HG03095 (cell line): ENCODE results near the gene BRSK2.
"Not testable (repeated sequence)": the region's sequence is repeated elsewhere in the genome, so short reads cannot be mapped to it uniquely, and the experiment has no call there.

Experiments
- ATAC-seq: cut with Tn5 transposase; IDR thresholded peaks from one replicate; pipeline ENCODE4 v1.9.1; 2021; ENCODE audit warnings: moderate library complexity; ENCODE audit not compliant: unreplicated experiment

The BRSK2 gene

GRCh38 chr11:1406571-1407485 is 17.1 kb downstream of the BRSK2 start:
- ATAC-seq = no peak

GRCh38 chr11:1407668-1408067 is 17.9 kb downstream of the BRSK2 start:
- ATAC-seq = no peak

GRCh38 chr11:1408346-1408745 is 18.6 kb downstream of the BRSK2 start:
- no peak for ATAC-seq

- no peak for ATAC-seq
Measured at GRCh38 chr11:1409108-1409851, 19.5 kb downstream of the BRSK2 start.

- not testable (repeated sequence) for ATAC-seq
Measured at GRCh38 chr11:1409852-1410125, 20.1 kb downstream of the BRSK2 start.

GRCh38 chr11:1410366-1411291 is 20.9 kb downstream of the BRSK2 start:
- no peak for ATAC-seq

- no peak for ATAC-seq
Measured at GRCh38 chr11:1411301-1411700, 21.6 kb downstream of the BRSK2 start.

GRCh38 chr11:1411739-1412138 is 22.0 kb downstream of the BRSK2 start:
- ATAC-seq = not testable (repeated sequence)

- ATAC-seq = no peak
Measured at GRCh38 chr11:1412377-1413095, 22.8 kb downstream of the BRSK2 start.

GRCh38 chr11:1414650-1415049 is 24.9 kb downstream of the BRSK2 start:
- ATAC-seq = no peak

GRCh38 chr11:1415631-1416030 is 25.9 kb downstream of the BRSK2 start:
- no peak for ATAC-seq

- ATAC-seq = not testable (repeated sequence)
Measured at GRCh38 chr11:1418192-1418795, 28.6 kb downstream of the BRSK2 start.

GRCh38 chr11:1419811-1420210 is 30.1 kb downstream of the BRSK2 start:
- no peak for ATAC-seq

GRCh38 chr11:1421291-1421690 is 31.6 kb downstream of the BRSK2 start:
- ATAC-seq = no peak

- no peak for ATAC-seq
Measured at GRCh38 chr11:1422481-1422880, 32.7 kb downstream of the BRSK2 start.

- no peak for ATAC-seq
Measured at GRCh38 chr11:1422981-1423380, 33.2 kb downstream of the BRSK2 start.

GRCh38 chr11:1423406-1423805 is 33.7 kb downstream of the BRSK2 start:
- not testable (repeated sequence) for ATAC-seq

GRCh38 chr11:1425006-1425405 is 35.3 kb downstream of the BRSK2 start:
- ATAC-seq = no peak

- no peak for ATAC-seq
Measured at GRCh38 chr11:1425439-1425838, 35.7 kb downstream of the BRSK2 start.

- ATAC-seq = no peak
Measured at GRCh38 chr11:1428762-1429316, 39.1 kb downstream of the BRSK2 start.
